ENCODE results near the gene NF1. TPM values are rescaled to one million over a fixed set of nuclear protein-coding genes. Genes with fewer than 3 reads are reported as not detected.
"Not testable (repeated sequence)": the region's sequence is repeated elsewhere in the genome, so short reads cannot be mapped to it uniquely, and the experiment has no call there.

NF1 gene
- total RNA-seq, 4 donors from 2014 or later = 51.9 to 67.8 (median 66.3) TPM

GRCh38 chr17:31307640-31308039 lies 212.9 kb downstream of the NF1 start:
- DNase-seq (ENCODE audit: low spot score) = no peak
- no peak for TF ChIP-seq CTCF (IDR thresholded peaks at IDR 0.05)
- ATAC-seq (ENCODE audit: low FRiP score) = no peak

- no peak for TF ChIP-seq CTCF (IDR thresholded peaks at IDR 0.05)
- DNase-seq (ENCODE audit: low spot score) (no peak), ATAC-seq (ENCODE audit: low FRiP score) (no peak)
Observed at GRCh38 chr17:31308372-31309334, 213.9 kb downstream of the NF1 start.

GRCh38 chr17:31309556-31309955 lies 214.8 kb downstream of the NF1 start:
- ATAC-seq (ENCODE audit: low FRiP score) = no peak
- no peak for DNase-seq (ENCODE audit: low spot score)
- no peak for TF ChIP-seq CTCF (IDR thresholded peaks at IDR 0.05)

GRCh38 chr17:31310260-31310659 lies 215.5 kb downstream of the NF1 start:
- no peak for DNase-seq (ENCODE audit: low spot score)
- ATAC-seq (ENCODE audit: low FRiP score) = no peak
- TF ChIP-seq CTCF (IDR thresholded peaks at IDR 0.05) = no peak

GRCh38 chr17:31310886-31311285 lies 216.1 kb downstream of the NF1 start:
- ATAC-seq (ENCODE audit: low FRiP score) (no peak), DNase-seq (ENCODE audit: low spot score) (no peak)
- no peak for TF ChIP-seq CTCF (IDR thresholded peaks at IDR 0.05)

GRCh38 chr17:31311526-31311925 lies 216.7 kb downstream of the NF1 start:
- ATAC-seq (ENCODE audit: low FRiP score) (no peak), DNase-seq (ENCODE audit: low spot score) (no peak)
- TF ChIP-seq CTCF (IDR thresholded peaks at IDR 0.05) = no peak

GRCh38 chr17:31312223-31312622 lies 217.4 kb downstream of the NF1 start:
- not testable (repeated sequence) for DNase-seq (ENCODE audit: low spot score); ATAC-seq (ENCODE audit: low FRiP score)
